NCI-H1694 (cell line): Measurements from ENCODE around the gene GPR157.
"Not testable (repeated sequence)": the region's sequence is repeated elsewhere in the genome, so short reads cannot be mapped to it uniquely, and the experiment has no call there.

ENCODE experiments used
- DNase-seq: peaks from one replicate; lab custom pipeline; 2025; lab: John Stamatoyannopoulos, UW

The GPR157 gene, protein sequence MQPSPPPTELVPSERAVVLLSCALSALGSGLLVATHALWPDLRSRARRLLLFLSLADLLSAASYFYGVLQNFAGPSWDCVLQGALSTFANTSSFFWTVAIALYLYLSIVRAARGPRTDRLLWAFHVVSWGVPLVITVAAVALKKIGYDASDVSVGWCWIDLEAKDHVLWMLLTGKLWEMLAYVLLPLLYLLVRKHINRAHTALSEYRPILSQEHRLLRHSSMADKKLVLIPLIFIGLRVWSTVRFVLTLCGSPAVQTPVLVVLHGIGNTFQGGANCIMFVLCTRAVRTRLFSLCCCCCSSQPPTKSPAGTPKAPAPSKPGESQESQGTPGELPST

DNA sequence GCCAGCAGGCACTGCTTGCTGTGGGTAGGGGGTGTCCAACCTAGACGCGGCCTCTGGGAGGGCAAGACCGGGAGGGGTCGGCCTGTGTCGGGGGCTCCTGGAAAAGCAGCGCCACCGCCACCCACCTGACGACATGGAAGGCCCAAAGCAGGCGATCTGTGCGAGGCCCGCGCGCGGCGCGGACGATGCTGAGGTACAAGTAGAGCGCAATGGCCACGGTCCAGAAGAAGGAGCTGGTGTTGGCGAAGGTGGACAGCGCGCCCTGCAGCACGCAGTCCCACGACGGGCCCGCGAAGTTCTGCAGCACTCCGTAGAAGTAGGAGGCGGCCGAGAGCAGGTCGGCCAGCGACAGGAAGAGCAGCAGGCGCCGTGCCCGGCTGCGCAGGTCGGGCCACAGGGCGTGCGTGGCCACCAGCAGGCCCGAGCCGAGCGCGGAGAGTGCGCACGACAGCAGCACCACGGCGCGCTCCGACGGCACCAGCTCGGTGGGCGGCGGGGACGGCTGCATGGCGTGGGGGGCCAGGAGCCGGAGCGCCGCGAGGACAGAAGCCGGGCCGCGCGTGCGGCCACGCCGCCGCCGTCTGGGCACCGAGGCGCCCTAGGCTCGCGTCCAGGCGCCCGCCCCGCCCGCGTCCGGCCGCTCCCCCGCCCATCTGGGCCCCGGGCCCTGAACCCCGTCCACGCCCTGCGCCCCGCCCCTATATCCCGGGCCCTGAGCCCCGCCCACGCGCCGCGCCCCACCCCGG, at the start of gene GPR157:
TSS of gene GPR157 (minus strand) at position 583 of the 746 bp plus-strand sequence. CDS start at position 508, 75 bp downstream.
- no peak for DNase-seq

DNA sequence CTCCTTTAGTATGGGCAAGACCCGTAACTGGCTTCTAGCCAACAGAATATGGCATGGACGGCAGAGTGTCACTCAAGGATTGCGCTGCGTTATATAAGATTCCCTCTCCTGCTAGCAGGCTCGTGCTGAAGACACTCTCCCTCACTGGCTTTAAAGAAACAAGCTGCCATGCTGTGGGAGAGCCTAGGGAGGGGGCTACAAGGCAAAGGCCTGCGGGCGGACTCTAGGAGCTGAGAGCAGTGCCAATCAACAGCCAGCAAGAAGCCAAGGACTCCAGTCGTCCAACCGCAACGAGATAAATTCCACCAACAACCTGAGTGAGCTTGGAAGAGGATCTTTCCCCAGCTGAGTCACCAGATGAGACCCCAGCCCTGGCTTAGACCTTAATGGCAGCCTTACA, 45.9 kb upstream of the GPR157 start:
- no peak for DNase-seq

DNA sequence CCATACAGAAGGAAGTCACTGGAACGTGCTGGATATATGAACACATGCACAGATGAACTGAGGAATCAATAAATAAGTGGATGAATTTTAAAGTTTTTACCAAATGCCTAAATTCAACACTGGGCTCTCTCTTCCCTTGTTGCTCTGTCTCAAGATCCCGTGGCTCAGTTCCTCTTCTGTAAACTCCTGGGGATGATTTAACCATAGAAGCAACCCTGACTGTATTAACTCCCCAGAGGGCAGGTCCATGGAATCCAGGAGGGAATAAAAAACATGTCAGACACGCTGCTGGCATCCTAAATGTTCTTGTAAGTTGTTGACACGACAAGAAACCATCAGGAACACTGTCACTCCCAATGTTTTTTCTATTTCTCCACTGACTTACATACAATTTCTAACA, 45.3 kb upstream of the GPR157 start:
- no peak for DNase-seq

DNA sequence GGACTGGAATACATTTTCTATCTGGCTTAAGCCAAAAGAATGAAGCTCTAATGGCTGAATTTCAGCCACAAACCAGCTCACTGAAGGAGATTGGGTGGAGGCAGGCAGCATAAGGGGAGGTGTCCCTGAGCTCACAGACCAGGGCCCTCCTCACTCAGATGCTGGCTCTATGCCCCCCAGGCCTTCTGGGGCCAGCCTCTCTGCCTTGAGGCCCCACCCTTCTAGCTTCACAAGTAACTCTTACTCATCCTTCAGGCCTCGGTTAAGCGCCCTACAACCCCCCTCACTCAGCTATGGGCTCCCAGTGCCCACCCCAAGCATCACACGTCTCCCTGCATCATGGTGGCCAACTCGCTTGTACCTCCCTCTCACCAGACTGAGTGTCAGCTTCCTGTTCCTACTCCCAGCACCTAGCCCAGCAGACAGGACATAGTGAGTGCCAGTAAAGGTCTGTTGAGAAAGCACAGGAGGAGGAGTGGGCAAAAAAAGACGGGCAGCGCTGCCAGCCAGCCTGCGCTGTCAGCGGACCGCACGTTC, 40.8 kb upstream of the GPR157 start:
- DNase-seq: no peak

DNA sequence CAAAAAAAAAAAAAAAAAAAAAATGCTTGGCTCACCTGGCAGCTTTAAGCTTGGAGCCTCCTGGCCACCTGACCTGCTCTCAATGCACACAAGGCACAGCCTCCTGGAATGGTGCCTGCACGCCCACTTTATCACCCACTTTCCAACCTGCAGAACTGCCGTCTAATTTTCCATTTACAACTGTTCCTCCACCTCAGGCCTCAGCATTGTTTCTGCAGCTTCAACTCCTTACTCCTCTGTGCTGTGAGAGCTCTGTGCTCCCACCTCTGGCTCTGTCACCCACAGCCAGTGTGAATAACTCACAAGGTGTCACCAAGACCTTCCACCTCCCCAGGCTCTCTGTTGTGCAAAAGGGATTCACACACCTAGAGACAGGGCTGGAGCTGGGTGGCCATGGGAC, 38.7 kb upstream of the GPR157 start:
- no peak for DNase-seq

DNA sequence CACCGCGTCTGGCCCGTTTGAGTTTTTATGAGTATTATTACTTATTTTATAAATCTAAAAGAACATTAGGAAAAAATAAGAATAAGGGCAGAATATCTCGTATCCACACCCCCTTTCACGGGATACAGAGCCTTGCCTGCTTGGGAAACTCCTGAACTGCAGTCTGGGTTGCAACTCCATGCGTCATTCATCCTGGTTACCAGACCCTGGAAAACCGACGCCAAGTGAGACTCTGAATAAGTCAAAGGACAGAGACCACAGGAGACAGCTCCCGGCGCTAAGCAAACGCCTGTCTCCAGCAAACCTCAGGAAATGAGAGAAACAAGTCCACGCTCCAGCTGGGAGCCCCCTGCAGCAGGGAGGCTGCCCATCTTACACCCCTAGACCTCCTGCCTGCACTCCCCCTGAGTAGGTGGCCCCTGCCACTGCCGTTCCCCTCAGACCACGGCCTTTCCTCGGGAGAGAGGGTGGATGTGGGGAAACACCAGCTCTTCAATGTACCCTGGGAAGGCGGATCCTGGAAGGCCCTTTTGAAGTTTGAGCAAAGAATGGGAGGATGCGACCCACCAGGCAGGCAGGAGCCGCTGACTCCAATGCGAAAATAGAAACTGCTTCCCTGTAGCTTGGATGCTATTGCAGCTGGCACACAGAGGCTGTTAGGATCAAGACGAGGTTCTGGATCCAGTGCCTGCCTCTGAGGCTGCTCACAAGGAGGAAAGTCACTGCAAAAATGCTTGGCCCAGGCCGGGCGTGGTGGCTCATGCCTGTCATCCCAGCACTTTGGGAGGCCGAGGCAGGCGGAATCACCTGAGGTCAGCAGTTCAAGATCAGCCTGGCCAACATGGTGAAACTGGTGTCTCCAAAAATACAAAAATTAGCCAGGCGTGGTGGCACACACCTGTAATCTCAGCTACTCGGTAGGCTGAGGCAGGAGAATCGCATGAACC, 37.7 kb upstream of the GPR157 start:
- DNase-seq: no peak

DNA sequence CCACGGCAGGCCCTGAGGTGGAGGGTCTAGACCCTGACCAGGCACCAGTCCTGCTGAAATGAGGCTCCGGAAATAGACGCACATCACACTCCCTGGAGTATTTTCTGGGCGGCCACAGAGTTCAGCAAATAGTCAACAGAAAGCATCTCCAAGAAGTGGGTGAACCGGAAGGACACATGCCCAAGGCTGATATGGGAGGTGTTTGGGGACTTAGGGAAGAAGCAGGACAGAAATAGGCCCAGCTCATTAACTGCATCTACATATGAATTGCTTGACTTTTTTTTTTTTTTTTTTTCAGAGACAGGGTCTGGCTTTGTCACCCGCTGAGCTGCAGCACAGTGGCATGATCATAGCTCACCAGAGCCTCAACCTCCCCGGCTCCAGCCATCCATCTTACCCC, 36.5 kb upstream of the GPR157 start:
- DNase-seq: no peak

DNA sequence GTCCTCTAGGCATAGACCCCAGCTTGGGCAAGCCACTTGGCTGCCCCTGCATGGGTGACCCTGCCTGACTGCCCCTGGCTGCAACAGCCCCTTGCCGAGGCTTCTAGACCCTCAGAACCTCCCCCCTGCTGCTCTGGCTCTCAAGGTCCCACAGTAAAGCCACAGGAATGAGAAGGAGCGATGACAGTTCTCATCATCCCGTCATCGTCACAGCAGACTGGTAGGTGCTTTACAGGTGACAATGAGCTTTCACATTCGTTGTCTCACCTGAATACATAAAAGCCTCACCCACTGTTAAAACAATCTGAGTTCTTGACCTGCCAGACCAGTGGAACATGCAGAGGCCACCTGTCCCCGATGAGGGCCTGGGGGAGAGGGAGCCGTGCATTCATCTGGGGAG, 36.0 kb upstream of the GPR157 start:
- DNase-seq: no peak

DNA sequence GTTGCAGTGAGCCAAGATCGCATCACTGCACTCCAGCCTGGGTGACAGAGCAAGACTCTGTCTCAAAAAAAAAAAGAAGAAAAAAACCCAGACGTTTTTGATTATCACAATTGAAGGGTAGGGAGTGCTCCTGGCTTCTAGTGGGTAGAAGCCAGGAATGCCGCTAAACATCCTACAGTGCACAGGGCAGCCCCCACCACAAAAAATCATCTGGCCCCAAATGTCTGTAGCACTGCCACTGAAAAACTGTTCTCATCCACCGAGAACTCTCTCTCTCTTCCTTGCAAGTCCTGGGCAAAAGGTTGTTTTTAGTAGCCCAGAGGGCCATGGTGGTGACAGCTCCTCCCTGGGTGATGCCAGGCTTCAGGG, 35.6 kb upstream of the GPR157 start:
- no peak for DNase-seq

DNA sequence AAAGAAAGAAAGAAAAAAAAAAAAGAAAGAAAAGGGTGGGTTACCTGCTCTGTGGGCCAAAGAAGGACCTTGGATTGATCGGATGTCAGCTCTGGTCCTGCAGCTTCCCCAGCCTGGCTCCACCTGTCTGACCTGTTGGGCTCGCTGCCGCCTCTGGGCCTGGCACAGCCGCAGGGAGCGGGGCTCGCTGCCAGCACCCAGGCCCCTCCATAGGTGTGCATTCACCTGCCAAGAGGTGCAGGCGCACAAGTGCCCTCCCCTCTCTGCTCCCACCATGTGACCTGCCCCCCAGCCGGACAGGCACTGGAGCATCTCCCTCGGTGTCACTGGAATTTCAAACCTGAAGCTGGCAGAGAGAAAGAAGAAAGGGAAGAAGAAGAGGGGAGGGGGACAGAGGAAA, 33.1 kb upstream of the GPR157 start:
- no peak for DNase-seq

DNA sequence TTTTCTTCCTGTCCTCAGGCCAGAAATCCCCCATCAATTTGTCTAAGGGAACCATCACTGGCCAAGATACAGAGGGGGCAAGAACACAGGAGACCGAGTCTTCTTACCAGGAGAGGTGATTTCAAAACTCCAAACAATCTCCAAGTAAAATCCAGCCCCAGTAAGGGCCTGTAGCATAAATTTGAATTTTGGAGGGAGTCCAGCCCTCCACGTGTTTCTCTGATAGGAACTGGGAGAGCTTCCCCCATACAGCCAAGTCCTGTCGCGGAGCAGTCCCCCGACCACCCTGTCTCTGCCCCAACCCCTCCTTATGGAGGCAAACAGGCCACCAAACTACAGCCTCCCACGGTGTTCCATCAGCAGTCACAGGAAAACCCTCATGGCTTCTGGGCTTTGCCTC, 32.4 kb upstream of the GPR157 start:
- no peak for DNase-seq

DNA sequence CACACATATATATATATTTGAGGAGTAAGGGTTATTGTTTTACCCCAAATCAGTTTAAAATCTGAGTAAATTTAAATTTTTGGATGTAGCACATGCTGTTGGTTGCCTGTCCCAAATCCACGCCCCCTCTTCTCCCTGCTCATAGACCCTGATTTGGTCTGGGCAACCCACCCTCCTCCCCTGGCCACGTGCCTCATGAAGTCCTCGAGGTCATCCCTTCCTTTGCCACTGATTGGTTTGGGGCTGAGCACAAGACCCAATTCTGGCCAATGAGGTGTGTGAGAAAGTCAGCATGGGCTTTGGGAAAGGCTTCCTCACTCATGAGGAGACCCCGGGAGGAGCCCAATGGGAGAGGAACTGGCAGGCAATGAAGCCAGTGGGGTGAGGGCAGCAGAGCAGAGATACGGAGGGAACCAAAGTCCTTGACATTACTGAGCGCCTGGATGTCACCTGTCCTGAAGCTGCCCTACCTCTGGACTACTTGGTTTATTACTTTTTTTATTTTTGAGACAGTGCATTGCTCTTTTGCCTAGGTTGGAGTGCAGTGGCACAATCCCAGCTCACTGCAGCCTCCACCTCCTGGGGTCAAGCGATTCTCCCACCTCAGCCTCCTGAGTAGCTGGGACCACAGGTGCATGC, 31.3 kb upstream of the GPR157 start:
- DNase-seq: no peak

DNA sequence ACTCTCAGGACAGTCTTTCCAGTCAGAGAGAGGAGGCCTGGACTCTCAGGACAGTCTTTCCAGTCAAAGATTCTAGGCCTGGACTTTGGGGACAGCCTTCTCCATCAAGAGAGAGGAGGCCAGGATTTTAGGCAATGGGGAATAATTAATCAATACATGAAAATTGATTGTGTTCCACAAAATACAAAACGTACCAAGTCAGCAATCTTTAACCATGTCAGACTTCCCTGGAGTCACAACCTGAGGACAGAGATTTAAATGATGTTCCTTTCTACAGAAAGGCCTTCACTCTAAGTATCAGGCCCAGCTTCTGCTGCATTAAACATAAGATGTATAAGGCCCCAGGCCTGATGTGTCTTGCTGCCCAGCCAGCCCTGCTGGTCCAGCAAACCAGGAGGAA, 27.0 kb upstream of the GPR157 start:
- no peak for DNase-seq

DNA sequence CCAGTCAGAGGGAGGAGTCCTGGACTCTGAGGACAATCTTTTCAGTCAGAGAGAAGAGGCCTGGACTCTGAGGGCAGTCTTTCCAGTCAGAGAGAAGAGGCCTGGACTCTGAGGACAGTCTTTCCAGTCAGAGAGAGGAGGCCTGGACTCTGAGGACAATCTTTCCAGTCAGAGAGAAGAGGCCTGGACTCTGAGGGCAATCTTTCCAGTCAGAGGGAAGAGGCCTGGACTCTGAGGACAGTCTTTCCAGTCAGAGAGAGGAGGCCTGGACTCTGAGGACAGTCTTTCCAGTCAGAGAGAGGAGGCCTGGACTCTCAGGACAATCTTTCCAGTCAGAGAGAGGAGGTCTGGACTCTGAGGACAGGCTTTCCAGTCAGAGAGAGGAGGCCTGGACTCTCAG, 26.5 kb upstream of the GPR157 start:
- not testable (repeated sequence) for DNase-seq

DNA sequence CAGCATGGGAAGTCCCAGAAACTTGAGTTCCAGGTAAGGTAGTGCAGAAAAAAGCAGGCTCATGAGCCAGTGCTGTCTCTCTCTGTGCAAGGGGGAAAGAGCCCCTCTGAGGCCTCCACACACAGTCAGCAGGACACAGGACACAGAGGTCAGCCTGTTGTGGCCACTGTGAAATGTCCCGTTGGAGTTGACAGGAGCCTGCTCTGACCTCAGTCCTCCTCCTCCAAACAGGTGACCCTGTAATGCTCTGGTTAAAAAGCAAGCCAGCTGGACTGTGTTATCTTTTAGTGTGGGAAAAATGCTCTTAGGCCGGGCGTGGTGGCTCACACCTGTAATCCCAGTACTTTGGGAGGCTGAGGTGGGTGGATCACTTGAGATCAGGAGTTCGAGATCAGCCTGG, 24.2 kb upstream of the GPR157 start:
- no peak for DNase-seq

DNA sequence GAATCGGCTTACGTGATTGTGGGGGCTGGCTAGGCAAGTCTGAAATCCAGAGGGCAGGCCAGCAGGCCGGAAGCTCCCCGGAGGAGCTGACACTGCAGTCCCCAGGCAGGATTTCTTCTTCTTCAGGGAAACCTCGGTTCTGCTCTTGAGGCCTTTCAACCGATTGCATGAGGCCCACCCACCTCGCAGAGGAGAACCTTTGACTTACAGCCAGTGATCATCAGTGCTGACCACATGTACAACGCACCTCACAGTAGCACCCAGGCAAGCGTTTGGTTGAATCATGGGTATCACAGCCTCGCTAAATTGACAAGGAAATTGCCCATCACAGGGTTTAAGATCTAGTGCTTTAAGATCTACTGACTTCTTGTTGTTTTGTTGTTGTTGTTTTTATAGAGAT, 23.6 kb upstream of the GPR157 start:
- no peak for DNase-seq

DNA sequence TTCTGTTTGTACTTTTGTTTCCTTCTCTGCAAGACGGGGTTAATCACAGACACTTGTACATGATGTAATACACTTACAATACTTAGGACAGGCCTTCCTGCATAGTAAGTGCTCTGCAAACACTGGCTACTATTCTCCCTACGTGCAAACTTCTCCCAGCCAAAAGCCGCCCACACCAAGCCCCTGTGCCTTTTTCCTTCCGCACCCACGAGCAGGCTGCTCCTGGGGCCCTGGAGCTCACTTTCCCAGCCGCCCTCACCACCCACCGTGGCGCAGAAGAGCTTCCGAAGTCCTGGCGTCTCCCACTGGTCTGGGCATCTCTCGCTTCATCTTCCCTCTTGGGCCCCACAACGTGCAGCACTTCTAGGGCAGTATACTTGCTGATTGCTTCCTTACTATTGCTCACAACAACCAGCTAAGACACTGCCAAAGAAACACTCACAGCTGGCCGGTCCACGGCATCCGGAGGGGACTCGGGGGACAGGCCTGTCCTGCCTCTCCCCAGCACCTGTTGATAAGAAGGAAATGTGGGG, 22.5 kb upstream of the GPR157 start:
- DNase-seq: no peak

DNA sequence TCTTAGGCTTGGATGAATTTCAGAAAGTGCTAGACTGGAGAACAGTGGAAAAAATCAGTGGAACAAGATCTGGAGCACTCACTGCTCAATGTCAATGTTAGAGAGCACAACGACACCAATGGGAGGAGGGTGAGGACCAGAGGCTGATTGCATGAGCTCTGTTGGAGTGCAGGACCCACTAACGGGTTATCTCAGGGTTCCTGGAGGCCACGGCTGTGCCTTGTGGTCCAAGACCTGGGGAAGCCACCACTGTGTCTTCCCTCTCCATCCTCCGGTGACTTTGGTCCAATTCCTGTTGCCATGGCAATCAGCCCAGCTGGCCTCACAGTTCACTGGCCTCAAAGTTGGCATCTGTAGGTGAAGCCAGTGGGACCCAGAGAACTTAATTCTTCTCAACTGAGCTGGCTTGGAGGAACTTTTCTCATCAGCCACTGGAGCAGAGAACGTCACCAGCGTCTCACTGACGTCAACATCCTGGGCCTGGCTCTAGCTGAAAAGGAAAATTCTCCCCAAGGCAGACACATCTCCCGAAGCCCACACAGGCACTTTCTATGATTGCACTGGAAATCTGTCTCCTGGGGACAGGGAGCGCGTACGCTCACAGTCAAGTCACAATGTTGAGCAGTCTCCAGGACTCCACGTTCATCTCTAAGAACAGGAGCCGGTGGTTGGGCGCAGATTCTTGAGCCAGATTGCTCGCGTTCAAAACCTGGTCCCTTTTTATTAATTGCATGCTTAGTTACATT, 21.9 kb upstream of the GPR157 start:
- DNase-seq: no peak

DNA sequence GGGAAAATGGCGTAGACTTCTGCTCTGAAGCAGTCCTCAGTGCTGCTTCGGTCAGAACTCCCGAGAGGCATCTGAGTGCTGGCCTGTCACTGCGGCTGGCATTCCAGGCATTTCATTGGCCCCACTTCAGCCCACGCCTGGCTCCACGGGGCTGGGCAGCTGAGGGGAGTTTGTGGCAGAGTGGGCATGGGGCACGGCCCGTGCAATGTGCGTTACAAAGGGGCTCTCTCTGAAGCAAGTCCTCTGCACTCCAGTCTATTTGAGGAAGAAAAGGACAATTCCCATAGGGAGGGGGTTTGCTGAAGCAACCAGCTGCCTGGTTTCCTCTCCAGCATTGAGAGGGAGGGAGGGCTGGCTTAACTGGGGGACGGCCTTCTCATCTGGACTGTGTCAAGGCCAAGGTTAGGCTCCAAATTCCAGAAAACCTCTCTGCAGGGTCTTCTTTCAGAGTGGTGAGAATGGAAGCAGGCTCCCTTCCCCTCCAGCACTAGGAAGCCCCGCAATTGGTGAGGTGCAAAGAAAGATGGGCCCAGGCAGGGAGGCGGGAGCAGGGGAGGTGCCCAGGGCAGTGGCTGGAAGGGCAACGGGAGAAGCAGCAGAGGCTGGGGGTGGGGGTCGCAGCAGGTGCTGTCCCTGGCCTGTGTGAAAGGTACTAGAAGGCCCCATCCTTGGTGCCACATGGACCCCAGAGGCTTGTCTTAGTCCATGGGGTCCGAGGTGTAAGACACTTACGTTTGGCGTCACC, 21.1 kb upstream of the GPR157 start:
- DNase-seq: no peak

DNA sequence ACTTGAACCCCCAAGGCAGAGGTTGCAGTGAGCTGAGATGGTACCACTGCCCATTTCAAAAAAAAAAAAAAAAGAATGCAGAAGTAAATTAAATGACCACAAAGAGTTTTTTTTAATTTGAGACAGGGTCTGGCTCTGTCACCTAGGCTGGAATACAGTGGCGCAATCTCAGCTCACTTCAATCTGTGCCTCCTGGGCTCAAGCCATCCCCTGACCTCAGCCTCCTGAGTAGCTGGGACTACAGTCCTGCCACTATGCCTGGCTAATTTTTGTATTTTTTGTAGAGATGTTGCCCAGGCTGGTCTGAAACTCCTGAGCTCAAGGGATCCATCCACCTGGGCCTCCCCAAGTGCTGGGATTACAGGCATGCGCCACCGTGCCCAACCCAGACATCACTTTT, 20.2 kb upstream of the GPR157 start:
- DNase-seq: no peak
